PFSK-1 (cell line): ENCODE results near the gene FBXO31.

Experiments
- FOXP2 ChIP-seq: optimal IDR thresholded peaks from 2 replicates; pipeline ENCODE3; 2011; ENCODE audit warnings: borderline replicate concordance, control low read depth, inconsistent platforms; ENCODE audit not compliant: insufficient read depth; ENCODE audit errors: extremely low read length, extremely low read depth
- POLR2AphosphoS5 ChIP-seq: IDR thresholded peaks from 2 replicates; pipeline ENCODE4 v1.6.1; 2012; ENCODE audit warnings: low read depth, mild to moderate bottlenecking, control low read depth, low read length, moderate library complexity
- REST ChIP-seq, 2 experiments: IDR thresholded peaks; 2 replicates each; pipeline versions ENCODE4 v1.6.1 to v1.8.0; 2011 to 2012; ENCODE audit warnings: low read depth in 2 of 2, low read length in 2 of 2, control low read depth in 1 of 2, inconsistent platforms in 1 of 2, mild to moderate bottlenecking in 1 of 2, moderate library complexity in 1 of 2; ENCODE audit not compliant: insufficient read depth in 1 of 2
- SIN3A ChIP-seq: IDR thresholded peaks from 2 replicates; pipeline ENCODE4 v1.6.1; 2012; ENCODE audit warnings: mild to moderate bottlenecking, low read length, moderate library complexity, borderline replicate concordance; ENCODE audit not compliant: insufficient read depth
- TAF1 ChIP-seq: IDR thresholded peaks from 2 replicates; pipeline ENCODE4 v1.6.1; 2012; ENCODE audit warnings: low read length, control low read depth, borderline replicate concordance; ENCODE audit not compliant: insufficient read depth

Gene FBXO31

GRCh38 chr16:87382023-87382785, 1.4 kb downstream of the FBXO31 start:
- TF ChIP-seq POLR2AphosphoS5 (no peak), FOXP2 (no peak), SIN3A (no peak), TAF1 (no peak), REST (IDR thresholded peaks at IDR 0.05; ENCODE audit: insufficient read depth in 1 of 2, low read depth in 2 of 2, low read length in 2 of 2) (no peak)

GRCh38 chr16:87380881-87381280, 2.7 kb downstream of the FBXO31 start:
- TF ChIP-seq POLR2AphosphoS5 (no peak), FOXP2 (no peak)

DNA sequence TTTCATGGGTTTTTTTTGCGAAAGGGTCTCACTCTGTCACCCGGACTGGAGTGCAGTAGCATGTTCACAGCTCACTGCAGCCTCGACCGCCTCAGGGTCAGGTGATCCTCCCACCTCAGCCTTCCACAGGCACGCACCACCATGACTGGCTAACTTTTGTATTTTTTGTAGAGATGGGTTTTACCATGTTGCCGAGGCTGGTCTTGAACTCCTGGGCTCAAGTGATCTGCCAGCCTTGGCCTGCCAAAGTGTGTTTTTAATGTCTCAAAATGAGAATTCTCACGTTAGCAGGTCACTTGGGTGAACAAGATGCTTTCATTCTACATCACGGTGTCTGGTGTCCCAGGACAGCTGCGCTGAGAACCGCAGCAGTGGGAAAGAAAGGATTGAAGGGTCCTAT, 3.2 kb downstream of the FBXO31 start:
- no peak for TF ChIP-seq POLR2AphosphoS5
- no peak for TF ChIP-seq SIN3A
- no peak for TF ChIP-seq REST (IDR thresholded peaks at IDR 0.05; ENCODE audit: insufficient read depth in 1 of 2, low read depth in 2 of 2, low read length in 2 of 2)
- TF ChIP-seq FOXP2 = no peak
- TF ChIP-seq TAF1 = no peak

- TF ChIP-seq TAF1 (no peak), REST (IDR thresholded peaks at IDR 0.05; ENCODE audit: insufficient read depth in 1 of 2, low read depth in 2 of 2, low read length in 2 of 2) (no peak), FOXP2 (no peak), SIN3A (no peak), POLR2AphosphoS5 (no peak)
Observed at GRCh38 chr16:87376660-87377059, 6.9 kb downstream of the FBXO31 start.

DNA sequence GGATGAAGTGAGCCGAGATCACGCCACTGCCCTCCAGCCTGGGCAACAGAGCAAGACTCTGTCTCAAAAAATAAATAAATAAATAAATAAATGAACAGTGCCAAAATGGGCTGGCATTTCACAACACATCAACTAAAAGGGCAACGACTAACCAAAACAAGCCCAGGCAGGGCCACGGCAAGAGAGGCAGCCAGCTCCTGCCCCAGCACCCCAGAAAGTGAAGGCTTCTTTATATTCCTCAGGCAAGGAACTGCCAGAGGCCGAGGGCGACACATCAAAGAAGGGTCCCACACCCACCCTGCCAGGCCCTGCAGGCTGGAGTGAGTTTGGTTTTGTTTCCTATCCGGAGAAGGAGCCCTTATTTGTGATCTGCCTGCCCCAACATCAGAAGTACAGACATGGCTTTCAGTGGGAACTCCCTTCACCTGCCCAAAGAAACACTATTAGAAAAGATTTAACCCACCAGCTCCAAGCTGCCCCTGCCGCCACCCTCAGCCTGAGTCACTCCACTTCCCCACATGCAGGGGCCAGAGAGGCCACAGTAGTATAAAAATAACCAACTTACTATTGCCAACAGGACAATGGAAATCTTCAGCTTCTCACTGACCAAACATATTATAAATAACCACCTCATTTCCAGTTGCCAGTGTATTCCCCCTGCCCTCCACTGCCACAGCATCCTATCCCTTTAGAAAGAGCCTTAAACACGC, 8.0 kb downstream of the FBXO31 start:
- TF ChIP-seq TAF1 = no peak
- no peak for TF ChIP-seq FOXP2

- no peak for TF ChIP-seq FOXP2
- TF ChIP-seq REST (IDR thresholded peaks at IDR 0.05; ENCODE audit: insufficient read depth in 1 of 2, low read depth in 2 of 2, low read length in 2 of 2) = no peak
- no peak for TF ChIP-seq SIN3A
- TF ChIP-seq TAF1 = no peak
- TF ChIP-seq POLR2AphosphoS5 = no peak
Observed at GRCh38 chr16:87374313-87374712, 9.3 kb downstream of the FBXO31 start.
